Left colon (tissue), 2 donors: ENCODE results near the gene TENM4. TPM values are rescaled to one million over a fixed set of nuclear protein-coding genes. Genes with fewer than 3 reads are reported as not detected.

ENCODE experiments used
- microRNA-seq, 2 donors: library from miRNA; unstranded; fragments of <30 nt; microRNA quantifications; one replicate each; pipeline versions ENCODE4 v1.1.0 to v1.2.0, GENCODE V29; 2020
- total RNA-seq, 2 donors: library from RNA; stranded (reverse); fragmentation: NEBNext Ultra II Directional; extraction: Animal tissue kit (Norgen Biotek cat#: 25700); gene quantifications; one replicate each; pipeline ENCODE4 v1.2.1, GENCODE V29; 2021
- donor health status: DM: no; HTN: no; CAD: no.
- donor health status: DM: yes; HTN: yes; CAD: no.

TENM4 gene
- total RNA-seq, 2 donors from 2014 or later: 0.92 to 1.7 TPM

Small RNAs within 50 kb of the gene (microRNA-seq; reads per million reads assigned to microRNA genes)
- gene MIR5579 (0 reads per million in 2 donors), gene MIR708 (177 to 222 reads per million in 2 donors)
